ENCODE data around the gene ARID5B. TPM values are rescaled to one million over a fixed set of nuclear protein-coding genes. Genes with fewer than 3 reads are reported as not detected.
A peak's percentile ranks its signal among the peaks of the same experiment; 100 is the strongest.

Gene ARID5B
- total RNA-seq, 2 experiments from 2014 or later: 49.2 to 51.3 TPM

DNA sequence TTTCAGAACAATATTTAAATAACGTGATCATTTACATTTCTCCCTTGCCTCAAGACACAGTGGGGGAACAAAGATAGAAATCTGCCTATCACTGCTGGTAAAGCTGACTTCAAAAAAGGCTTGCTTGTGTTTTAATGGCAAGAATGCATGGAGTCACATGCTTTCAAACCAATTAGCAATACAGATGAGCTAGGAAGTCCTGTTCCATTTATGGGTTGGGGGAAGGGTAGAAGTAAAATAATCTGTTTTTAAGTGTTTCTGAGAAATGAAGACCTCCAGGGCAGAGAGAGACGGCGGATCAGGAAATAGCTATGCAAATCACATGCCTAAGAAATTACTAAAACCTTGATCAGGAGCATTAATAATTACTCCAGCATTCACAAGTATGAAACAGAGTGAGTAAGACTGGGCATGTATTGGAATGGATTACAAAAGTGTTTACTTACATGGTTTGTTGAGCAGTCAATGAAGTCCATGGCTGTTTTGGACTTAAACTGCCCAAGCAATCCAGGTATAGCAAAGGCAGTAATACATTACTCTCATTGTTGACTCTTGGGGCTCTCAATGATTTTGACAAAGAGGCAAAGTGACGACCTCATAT is 142.0 kb downstream of the ARID5B start:
- no peaks in the 10 kb centered on the region for H3K27me3 ChIP-seq (ENCODE audit: control insufficient read depth in 1 of 2, insufficient read depth in 2 of 2, low read length in 2 of 2)
- Mint-ChIP-seq H3K27me3 (no peaks in the 10 kb centered on the region), H3K4me1 (ENCODE audit: low read depth) (peaks cover 92% of the 10 kb centered on the region), H3K4me3 (peak overlapping the region; percentile 7), H3K36me3 (ENCODE audit: low read depth) (no peaks in the 10 kb centered on the region), H3K9me3 (no peaks in the 10 kb centered on the region), H3K27ac (peak overlapping the region; percentile 91)
- CTCF ChIA-PET: interaction anchor here (0.7 to 1.5 kb wide), 5 partner anchors 13 to 201 kb away, joined by 3 to 6 read pairs (median 5); no protein-coding TSS in a partner anchor
- ATAC-seq (ENCODE audit: poor library complexity) (no peak), DNase-seq (peak in 1 of 14 experiments; percentile 45)
- TF ChIP-seq, protein P1, sequence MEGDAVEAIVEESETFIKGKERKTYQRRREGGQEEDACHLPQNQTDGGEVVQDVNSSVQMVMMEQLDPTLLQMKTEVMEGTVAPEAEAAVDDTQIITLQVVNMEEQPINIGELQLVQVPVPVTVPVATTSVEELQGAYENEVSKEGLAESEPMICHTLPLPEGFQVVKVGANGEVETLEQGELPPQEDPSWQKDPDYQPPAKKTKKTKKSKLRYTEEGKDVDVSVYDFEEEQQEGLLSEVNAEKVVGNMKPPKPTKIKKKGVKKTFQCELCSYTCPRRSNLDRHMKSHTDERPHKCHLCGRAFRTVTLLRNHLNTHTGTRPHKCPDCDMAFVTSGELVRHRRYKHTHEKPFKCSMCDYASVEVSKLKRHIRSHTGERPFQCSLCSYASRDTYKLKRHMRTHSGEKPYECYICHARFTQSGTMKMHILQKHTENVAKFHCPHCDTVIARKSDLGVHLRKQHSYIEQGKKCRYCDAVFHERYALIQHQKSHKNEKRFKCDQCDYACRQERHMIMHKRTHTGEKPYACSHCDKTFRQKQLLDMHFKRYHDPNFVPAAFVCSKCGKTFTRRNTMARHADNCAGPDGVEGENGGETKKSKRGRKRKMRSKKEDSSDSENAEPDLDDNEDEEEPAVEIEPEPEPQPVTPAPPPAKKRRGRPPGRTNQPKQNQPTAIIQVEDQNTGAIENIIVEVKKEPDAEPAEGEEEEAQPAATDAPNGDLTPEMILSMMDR (IDR thresholded peaks at IDR 0.05): no peak
- no peak overlapping the region for H3K4me3 ChIP-seq (ENCODE audit: low read length)
- H3K27ac ChIP-seq (ENCODE audit: low read depth in 1 of 2, low read length in 2 of 2): no peak overlapping the region
- H3K9me3 ChIP-seq (ENCODE audit: control insufficient read depth in 1 of 2, insufficient read depth in 1 of 2, low read length in 2 of 2): no peaks in the 10 kb centered on the region
- intact Hi-C loops (cut with DNase I, micrococcal nuclease): loop anchor here in 1 of 2 experiments (5.0 kb wide), 2 partner anchors 39 to 144 kb away; no protein-coding TSS in a partner anchor
- H3K36me3 ChIP-seq (ENCODE audit: insufficient read depth, low read length): no peaks in the 10 kb centered on the region
- peaks cover 75% of the 10 kb centered on the region for H3K4me1 ChIP-seq (ENCODE audit: insufficient read depth, low read length)
- POLR2A ChIA-PET: interaction anchor here (0.6 to 2.0 kb wide), 4 partner anchors 140 to 293 kb away, joined by 3 to 8 read pairs (median 4); no protein-coding TSS in a partner anchor

DNA sequence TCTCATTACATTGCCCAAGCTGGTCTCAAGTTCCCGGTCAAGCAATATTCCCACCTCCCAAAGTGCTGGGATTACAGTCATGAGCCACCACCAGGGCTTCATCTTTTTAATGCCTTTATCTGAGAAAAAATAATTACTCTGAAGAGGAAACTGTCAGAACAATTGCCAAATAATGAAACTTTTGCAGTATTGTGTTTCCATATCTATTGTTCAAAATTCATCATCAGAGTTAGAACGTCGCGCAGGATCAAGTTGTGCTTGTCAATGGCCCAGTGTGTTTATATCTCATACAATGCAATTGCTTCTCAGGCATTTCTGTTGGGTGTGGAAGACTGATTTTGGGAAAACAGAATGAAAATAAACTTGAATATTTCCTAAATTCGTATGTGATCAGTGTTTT is 143.1 kb downstream of the ARID5B start:
- CTCF ChIA-PET: interaction anchor here (1.0 to 1.5 kb wide), 2 partner anchors 141 to 148 kb away, joined by 3 to 6 read pairs; no protein-coding TSS in a partner anchor
- H3K36me3 ChIP-seq (ENCODE audit: insufficient read depth, low read length): no peaks in the 10 kb centered on the region
- H3K27ac ChIP-seq (ENCODE audit: low read depth in 1 of 2, low read length in 2 of 2): no peak overlapping the region
- Mint-ChIP-seq H3K4me1 (ENCODE audit: low read depth) (peaks cover 92% of the 10 kb centered on the region), H3K27ac (peak overlapping the region; percentile 91), H3K9me3 (no peaks in the 10 kb centered on the region), H3K27me3 (no peaks in the 10 kb centered on the region), H3K36me3 (ENCODE audit: low read depth) (peaks cover 6% of the 10 kb centered on the region), H3K4me3 (no peak overlapping the region)
- no peaks in the 10 kb centered on the region for H3K9me3 ChIP-seq (ENCODE audit: control insufficient read depth in 1 of 2, insufficient read depth in 1 of 2, low read length in 2 of 2)
- peaks cover 73% of the 10 kb centered on the region for H3K4me1 ChIP-seq (ENCODE audit: insufficient read depth, low read length)
- no peak for ATAC-seq (ENCODE audit: poor library complexity)
- no peaks in the 10 kb centered on the region for H3K27me3 ChIP-seq (ENCODE audit: control insufficient read depth in 1 of 2, insufficient read depth in 2 of 2, low read length in 2 of 2)
- no peak overlapping the region for H3K4me3 ChIP-seq (ENCODE audit: low read length)
- DNase-seq: no peak
- TF ChIP-seq, protein P1 (IDR thresholded peaks at IDR 0.05): no peak
- intact Hi-C loops (cut with DNase I, micrococcal nuclease): loop anchor here in 1 of 2 experiments (5.0 kb wide), 2 partner anchors 38 to 143 kb away; no protein-coding TSS in a partner anchor
- POLR2A ChIA-PET: no interaction called here

DNA sequence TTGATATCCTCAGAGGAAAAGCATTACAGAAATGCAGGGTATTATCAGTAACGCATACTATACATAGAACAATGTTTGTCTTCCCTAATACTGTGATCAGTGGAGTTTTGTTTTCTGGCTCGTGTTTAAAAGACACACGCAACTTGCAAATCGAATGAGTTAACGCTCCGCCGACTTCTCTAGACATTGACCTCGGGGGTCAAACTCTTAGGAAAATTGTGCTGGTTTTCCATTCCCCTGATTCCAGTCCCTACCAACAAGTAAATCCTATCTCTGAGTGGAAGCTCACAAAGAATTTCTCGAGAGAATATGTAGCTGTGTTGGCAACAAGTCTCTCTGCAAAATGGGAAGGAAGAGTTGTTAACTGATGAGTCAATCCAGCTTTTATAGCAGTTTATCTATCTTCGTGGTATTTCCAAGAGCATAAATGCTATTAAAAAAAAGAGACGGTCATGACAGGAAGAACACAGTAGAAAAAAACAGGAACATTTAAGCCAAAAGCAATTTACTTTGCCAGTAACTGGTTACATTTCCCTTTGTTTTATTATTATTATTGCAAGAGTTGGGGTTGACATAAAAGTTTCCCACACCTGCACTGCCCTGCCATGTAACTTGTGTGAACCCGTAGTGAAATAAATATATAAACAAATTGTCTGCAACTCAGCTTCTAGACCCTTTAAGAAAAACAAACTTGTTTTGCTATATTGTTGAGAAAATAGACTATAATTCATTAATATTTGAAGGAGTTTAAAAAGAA is 144.4 kb downstream of the ARID5B start:
- H3K27ac Mint-ChIP-seq: peak overlapping the region; percentile 91
- no peak for ATAC-seq (ENCODE audit: poor library complexity)
- TF ChIP-seq, protein P1 (IDR thresholded peaks at IDR 0.05): no peak

More for the DNA sequence above, 144.4 kb downstream of the ARID5B start:
- intact Hi-C loops (cut with DNase I, micrococcal nuclease): loop anchor here in 1 of 2 experiments (5.0 kb wide), 1 partner anchor 321 kb away; no protein-coding TSS in a partner anchor
- Mint-ChIP-seq H3K4me1 (ENCODE audit: low read depth) (peaks cover 93% of the 10 kb centered on the region), H3K27me3 (no peaks in the 10 kb centered on the region), H3K9me3 (no peaks in the 10 kb centered on the region), H3K36me3 (ENCODE audit: low read depth) (peaks cover 18% of the 10 kb centered on the region), H3K4me3 (peak overlapping the region; percentile 83)
- peaks cover 73% of the 10 kb centered on the region for H3K4me1 ChIP-seq (ENCODE audit: insufficient read depth, low read length)
- ChIA-PET CTCF (interaction anchor here (0.7 to 1.4 kb wide), 4 partner anchors 9 to 195 kb away, joined by 3 to 4 read pairs (median 3); no protein-coding TSS in a partner anchor), POLR2A (interaction anchor here (0.5 to 2.5 kb wide), 9 partner anchors 8 to 1340 kb away, joined by 3 to 9 read pairs (median 4); no protein-coding TSS in a partner anchor)
- no peaks in the 10 kb centered on the region for H3K27me3 ChIP-seq (ENCODE audit: control insufficient read depth in 1 of 2, insufficient read depth in 2 of 2, low read length in 2 of 2)
- DNase-seq: peak in 3 of 14 experiments; percentile 30 to 44 (median 36)
- H3K27ac ChIP-seq (ENCODE audit: low read depth in 1 of 2, low read length in 2 of 2): peak overlapping the region; percentile 83 to 87
- no peaks in the 10 kb centered on the region for H3K36me3 ChIP-seq (ENCODE audit: insufficient read depth, low read length)
- H3K9me3 ChIP-seq (ENCODE audit: control insufficient read depth in 1 of 2, insufficient read depth in 1 of 2, low read length in 2 of 2): no peaks in the 10 kb centered on the region
- peak overlapping the region; percentile 12 for H3K4me3 ChIP-seq (ENCODE audit: low read length)
